ENCODE measurements around the gene CDC42EP4. TPM values are rescaled to one million over a fixed set of nuclear protein-coding genes. Genes with fewer than 3 reads are reported as not detected.
"Not testable (repeated sequence)": the region's sequence is repeated elsewhere in the genome, so short reads cannot be mapped to it uniquely, and the experiment has no call there.

CDC42EP4 gene
- total RNA-seq, 2 donors from 2014 or later, result 0.67 to 2.5 TPM

- H3K27ac Mint-ChIP-seq, result no peak overlapping the region
- H3K36me3 Mint-ChIP-seq (ENCODE audit: low read depth), result no peaks in the 10 kb centered on the region
- ATAC-seq (replicated peaks), result no peak
- H3K4me3 Mint-ChIP-seq, result no peak overlapping the region
- peaks cover 5% of the 10 kb centered on the region for H3K4me1 Mint-ChIP-seq
- no peaks in the 10 kb centered on the region for H3K9me3 Mint-ChIP-seq
- peaks cover 3% of the 10 kb centered on the region for H3K27me3 Mint-ChIP-seq
These were observed 25.5 kb upstream of the CDC42EP4 start for GRCh38 chr17:73337330-73337710.

DNA sequence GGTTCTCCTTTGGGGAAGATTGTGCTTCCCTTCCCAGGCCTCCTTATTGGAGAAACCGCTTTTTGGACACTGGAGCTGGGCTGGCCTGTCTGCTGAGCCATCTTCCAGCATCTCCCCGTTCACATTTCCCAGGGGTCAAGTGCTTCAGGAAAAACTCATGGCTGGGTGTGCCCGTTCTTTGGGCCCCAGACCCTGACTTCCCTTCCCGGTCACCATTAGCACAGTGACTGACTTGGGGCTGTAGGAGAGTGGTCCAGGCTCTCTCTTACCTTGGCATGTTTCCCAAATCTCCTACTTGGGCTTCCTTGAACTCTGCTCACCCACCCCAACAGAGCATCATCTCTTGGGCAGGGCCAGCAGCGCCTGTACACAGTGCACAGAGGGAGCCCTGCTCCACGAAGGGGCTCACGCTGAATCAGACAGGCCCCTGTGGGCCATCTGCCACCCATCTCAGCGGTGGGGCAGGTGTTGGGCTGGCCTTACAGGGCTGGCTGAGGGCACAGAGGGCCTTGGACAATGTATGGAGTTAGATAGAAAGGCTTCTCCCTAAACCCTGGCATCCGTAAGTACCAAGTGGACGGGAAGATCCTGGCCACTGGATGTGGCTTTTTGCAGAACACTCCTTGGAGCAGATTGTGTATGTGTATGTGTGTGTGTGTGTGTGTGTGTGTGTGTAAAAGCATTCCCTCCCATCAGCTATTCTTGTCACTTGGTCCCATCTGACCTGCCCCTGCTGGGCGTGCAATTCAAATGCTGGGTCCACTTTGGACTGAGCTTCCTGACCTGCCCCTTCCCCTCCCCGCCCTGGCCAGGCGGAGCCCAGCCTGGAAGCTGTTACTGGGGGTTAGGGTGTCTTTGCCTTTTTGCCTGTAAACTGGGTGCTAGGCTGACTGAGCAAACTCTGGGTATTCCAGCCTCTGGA is 24.9 kb upstream of the CDC42EP4 start:
- ATAC-seq (replicated peaks), result no peak
- Mint-ChIP-seq H3K9me3 (no peaks in the 10 kb centered on the region), H3K27me3 (peaks cover 3% of the 10 kb centered on the region), H3K4me3 (no peak overlapping the region), H3K4me1 (peaks cover 5% of the 10 kb centered on the region), H3K27ac (no peak overlapping the region), H3K36me3 (ENCODE audit: low read depth) (no peaks in the 10 kb centered on the region)

GRCh38 chr17:73335591-73336407 is 24.0 kb upstream of the CDC42EP4 start:
- Mint-ChIP-seq H3K4me3 (no peak overlapping the region), H3K4me1 (peaks cover 5% of the 10 kb centered on the region), H3K36me3 (ENCODE audit: low read depth) (no peaks in the 10 kb centered on the region), H3K27ac (no peak overlapping the region), H3K9me3 (no peaks in the 10 kb centered on the region), H3K27me3 (peaks cover 3% of the 10 kb centered on the region)
- ATAC-seq (replicated peaks), result no peak

- no peak overlapping the region for H3K27ac Mint-ChIP-seq
- H3K4me3 Mint-ChIP-seq, result no peak overlapping the region
- no peaks in the 10 kb centered on the region for H3K9me3 Mint-ChIP-seq
- H3K36me3 Mint-ChIP-seq (ENCODE audit: low read depth), result no peaks in the 10 kb centered on the region
- peaks cover 3% of the 10 kb centered on the region for H3K4me1 Mint-ChIP-seq
- peak; percentile 60 for ATAC-seq (replicated peaks)
- H3K27me3 Mint-ChIP-seq, result peaks cover 3% of the 10 kb centered on the region
These were observed 23.1 kb upstream of the CDC42EP4 start for GRCh38 chr17:73334771-73335513.

- not testable (repeated sequence) for H3K9me3 Mint-ChIP-seq; ATAC-seq (replicated peaks); H3K4me1 Mint-ChIP-seq; H3K4me3 Mint-ChIP-seq; H3K27me3 Mint-ChIP-seq; H3K36me3 Mint-ChIP-seq (ENCODE audit: low read depth); H3K27ac Mint-ChIP-seq
These were observed 21.6 kb upstream of the CDC42EP4 start for GRCh38 chr17:73333445-73333844.

DNA sequence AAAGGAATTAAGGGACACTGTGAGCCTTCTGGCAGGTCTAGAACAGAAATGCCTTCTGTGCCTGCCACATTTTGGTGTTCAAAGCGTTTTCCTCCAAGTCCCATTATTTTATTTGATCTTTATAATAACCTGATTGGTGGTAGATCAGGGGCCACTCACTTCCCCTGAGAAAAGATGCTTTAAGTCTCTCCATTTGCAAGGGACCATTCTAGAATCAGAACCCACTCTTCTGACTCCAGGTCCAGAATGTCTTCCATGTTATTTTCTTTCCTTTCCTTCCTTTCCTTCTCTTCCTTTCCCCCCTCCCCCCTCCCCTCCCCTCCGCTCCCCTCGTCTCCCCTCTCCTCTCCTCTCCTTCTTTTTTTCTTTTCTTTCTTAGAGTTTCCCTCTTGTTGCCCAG is 19.3 kb upstream of the CDC42EP4 start:
- no peaks in the 10 kb centered on the region for H3K9me3 Mint-ChIP-seq
- H3K4me3 Mint-ChIP-seq, result no peak overlapping the region
- H3K36me3 Mint-ChIP-seq (ENCODE audit: low read depth), result no peaks in the 10 kb centered on the region
- no peak for ATAC-seq (replicated peaks)
- no peaks in the 10 kb centered on the region for H3K4me1 Mint-ChIP-seq
- H3K27ac Mint-ChIP-seq, result no peak overlapping the region
- peaks cover 10% of the 10 kb centered on the region for H3K27me3 Mint-ChIP-seq

DNA sequence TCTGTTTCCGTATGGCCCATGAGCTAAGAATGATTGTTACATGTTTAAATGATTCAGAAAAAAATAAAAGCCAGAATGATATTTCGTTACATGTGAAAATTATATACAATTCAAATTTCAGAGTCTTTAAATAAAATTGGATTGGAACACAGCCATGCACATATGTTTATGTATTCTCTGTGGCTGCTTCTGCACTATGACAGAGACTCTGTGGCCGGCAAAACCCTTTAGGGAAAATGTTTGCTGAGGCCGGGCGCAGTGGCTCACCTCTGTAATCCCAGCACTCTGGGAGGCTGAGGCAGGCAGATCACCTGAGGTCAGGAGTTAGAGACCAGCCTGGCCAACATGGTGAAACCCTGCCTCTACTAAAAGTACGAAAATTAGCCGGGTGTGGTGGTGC is 15.9 kb upstream of the CDC42EP4 start:
- no peaks in the 10 kb centered on the region for H3K9me3 Mint-ChIP-seq
- no peak for ATAC-seq (replicated peaks)
- H3K36me3 Mint-ChIP-seq (ENCODE audit: low read depth), result no peaks in the 10 kb centered on the region
- peaks cover 17% of the 10 kb centered on the region for H3K27me3 Mint-ChIP-seq
- H3K4me1 Mint-ChIP-seq, result no peaks in the 10 kb centered on the region
- H3K27ac Mint-ChIP-seq, result no peak overlapping the region
- H3K4me3 Mint-ChIP-seq, result no peak overlapping the region

DNA sequence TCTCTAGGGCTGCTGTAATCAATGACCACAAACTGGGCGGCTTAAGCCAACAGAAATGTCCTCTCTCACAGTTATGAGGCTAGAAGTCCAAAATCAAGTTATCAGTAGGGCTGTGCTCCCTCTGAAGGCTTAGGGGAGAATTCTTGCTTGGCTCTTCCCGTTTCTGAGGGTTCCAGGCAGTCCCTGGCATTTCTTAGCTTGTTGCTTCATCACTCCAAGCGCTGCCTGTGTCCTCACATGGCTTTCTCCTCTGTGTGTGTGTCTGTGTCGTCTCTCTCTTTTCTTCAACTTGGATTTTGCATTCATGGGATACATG is 13.7 kb upstream of the CDC42EP4 start:
- Mint-ChIP-seq H3K4me1 (no peaks in the 10 kb centered on the region), H3K4me3 (no peak overlapping the region), H3K36me3 (ENCODE audit: low read depth) (no peaks in the 10 kb centered on the region), H3K27ac (no peak overlapping the region), H3K9me3 (no peaks in the 10 kb centered on the region), H3K27me3 (peaks cover 17% of the 10 kb centered on the region)
- no peak for ATAC-seq (replicated peaks)

DNA sequence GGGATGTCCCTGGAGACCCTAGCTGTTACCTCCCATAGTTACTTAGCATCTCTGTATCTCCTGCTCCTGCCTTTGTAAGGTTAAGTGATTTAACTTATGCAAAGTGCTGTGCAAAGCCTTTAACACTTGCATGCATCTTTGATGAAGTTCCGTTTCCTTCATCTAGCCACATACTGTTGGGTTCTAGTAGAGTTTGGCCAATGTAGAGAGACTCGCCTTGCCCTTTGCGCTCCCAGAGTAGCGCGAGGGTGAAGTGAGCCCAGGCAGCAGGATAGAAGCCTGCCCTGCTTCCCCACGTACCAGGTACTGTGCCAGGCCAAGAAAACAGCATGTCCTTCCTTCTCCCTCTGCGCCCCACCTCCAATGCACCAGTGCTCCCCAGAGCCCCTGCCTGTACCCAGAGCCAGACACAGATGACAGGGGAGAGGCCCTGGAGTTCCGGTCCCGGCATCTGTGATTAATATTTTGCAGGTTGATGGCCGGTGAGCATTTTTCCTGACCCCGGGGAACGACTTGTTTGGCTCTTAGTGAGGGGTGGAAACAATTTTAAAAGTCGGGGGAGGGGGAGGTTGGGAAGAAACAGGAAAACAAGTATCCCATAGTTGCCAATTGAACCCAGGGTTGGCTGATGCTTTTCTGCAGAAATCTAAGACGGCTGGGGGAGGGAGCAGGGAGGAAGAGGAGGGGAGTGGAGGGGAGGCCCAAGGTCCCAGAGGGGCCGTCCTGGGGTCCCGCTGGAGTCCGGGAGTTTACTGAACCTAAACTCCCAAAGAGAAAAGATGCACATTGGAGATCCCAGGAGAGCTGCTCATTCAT is 13.1 kb upstream of the CDC42EP4 start:
- ATAC-seq (replicated peaks), result no peak
- Mint-ChIP-seq H3K36me3 (ENCODE audit: low read depth) (no peaks in the 10 kb centered on the region), H3K4me1 (no peaks in the 10 kb centered on the region), H3K27me3 (peaks cover 17% of the 10 kb centered on the region), H3K9me3 (no peaks in the 10 kb centered on the region), H3K27ac (no peak overlapping the region), H3K4me3 (no peak overlapping the region)

GRCh38 chr17:73324160-73324475 is 12.3 kb upstream of the CDC42EP4 start:
- Mint-ChIP-seq H3K27ac (no peak overlapping the region), H3K27me3 (peaks cover 15% of the 10 kb centered on the region), H3K9me3 (no peaks in the 10 kb centered on the region), H3K36me3 (ENCODE audit: low read depth) (no peaks in the 10 kb centered on the region), H3K4me3 (no peak overlapping the region), H3K4me1 (no peaks in the 10 kb centered on the region)
- ATAC-seq (replicated peaks), result no peak

- no peak overlapping the region for H3K27ac Mint-ChIP-seq
- H3K4me3 Mint-ChIP-seq, result no peak overlapping the region
- ATAC-seq (replicated peaks), result no peak
- H3K4me1 Mint-ChIP-seq, result no peaks in the 10 kb centered on the region
- peaks cover 13% of the 10 kb centered on the region for H3K27me3 Mint-ChIP-seq
- H3K9me3 Mint-ChIP-seq, result no peaks in the 10 kb centered on the region
- H3K36me3 Mint-ChIP-seq (ENCODE audit: low read depth), result no peaks in the 10 kb centered on the region
These were observed 11.8 kb upstream of the CDC42EP4 start for GRCh38 chr17:73323409-73324159.

GRCh38 chr17:73320601-73321264 is 8.9 kb upstream of the CDC42EP4 start:
- ATAC-seq (replicated peaks), result no peak
- H3K4me1 Mint-ChIP-seq, result no peaks in the 10 kb centered on the region
- no peaks in the 10 kb centered on the region for H3K36me3 Mint-ChIP-seq (ENCODE audit: low read depth)
- no peak overlapping the region for H3K27ac Mint-ChIP-seq
- H3K9me3 Mint-ChIP-seq, result no peaks in the 10 kb centered on the region
- H3K4me3 Mint-ChIP-seq, result no peak overlapping the region
- H3K27me3 Mint-ChIP-seq, result peaks cover 9% of the 10 kb centered on the region

GRCh38 chr17:73319766-73320165 is 8.0 kb upstream of the CDC42EP4 start:
- no peak for ATAC-seq (replicated peaks)
- Mint-ChIP-seq H3K4me1 (no peaks in the 10 kb centered on the region), H3K4me3 (no peak overlapping the region), H3K27ac (no peak overlapping the region), H3K27me3 (peaks cover 4% of the 10 kb centered on the region), H3K9me3 (no peaks in the 10 kb centered on the region), H3K36me3 (ENCODE audit: low read depth) (no peaks in the 10 kb centered on the region)

All from activated T-helper 17 cell treated with anti-CD3 and anti-CD28 coated beads, Interleukin-2, amount 50 U/mL, for 72 hours (primary cell).